Stimulated activated CD8-positive, alpha-beta memory T cell treated with anti-CD3 and anti-CD28 coated beads, Interleukin-4, amount 100 ng/mL, for 1 hour (primary cell): ENCODE data around the gene TMEM145.

Source experiments
- DNase-seq, 2 donors: peaks; one replicate each; pipeline ENCODE4 v3.0.0-alpha.2; 2020; ENCODE audit warnings: low read depth in 2 of 2, low spot score in 1 of 2

The TMEM145 gene

GRCh38 chr19:42288881-42289555 lies 24.1 kb upstream of the TMEM145 start:
- no peak for DNase-seq

- DNase-seq, result no peak
Measured at GRCh38 chr19:42289556-42290041, 23.5 kb upstream of the TMEM145 start.

- DNase-seq, result no peak
Measured at GRCh38 chr19:42290136-42290522, 23.0 kb upstream of the TMEM145 start.

- DNase-seq, result no peak
Measured at GRCh38 chr19:42290523-42291434, 22.3 kb upstream of the TMEM145 start.

GRCh38 chr19:42291435-42291810 lies 21.7 kb upstream of the TMEM145 start:
- no peak for DNase-seq

- no peak for DNase-seq
Measured at GRCh38 chr19:42292042-42292960, 20.8 kb upstream of the TMEM145 start.

- DNase-seq, result no peak
Measured at GRCh38 chr19:42292963-42293362, 20.1 kb upstream of the TMEM145 start.

GRCh38 chr19:42293540-42293939 lies 19.6 kb upstream of the TMEM145 start:
- DNase-seq, result no peak

- DNase-seq, result no peak
Measured at GRCh38 chr19:42293948-42294347, 19.2 kb upstream of the TMEM145 start.

GRCh38 chr19:42294471-42295137 lies 18.5 kb upstream of the TMEM145 start:
- no peak for DNase-seq

- no peak for DNase-seq
Measured at GRCh38 chr19:42295342-42295741, 17.8 kb upstream of the TMEM145 start.

- peak; percentile 84 for DNase-seq
Measured at GRCh38 chr19:42295831-42296525, 17.1 kb upstream of the TMEM145 start.

GRCh38 chr19:42297039-42297438 lies 16.1 kb upstream of the TMEM145 start:
- no peak for DNase-seq

GRCh38 chr19:42301646-42302203 lies 11.4 kb upstream of the TMEM145 start, which contains the start of gene PRR19:
Gene PRR19 (plus strand): TSS chr19:42302132. CDS start chr19:42309585, 7,453 bp downstream.
- DNase-seq, result no peak

- no peak for DNase-seq
Measured at GRCh38 chr19:42303101-42303464, 10.0 kb upstream of the TMEM145 start.

- no peak for DNase-seq
Measured at GRCh38 chr19:42303876-42304275, 9.2 kb upstream of the TMEM145 start.

GRCh38 chr19:42306646-42307045 lies 6.5 kb upstream of the TMEM145 start:
- no peak for DNase-seq

GRCh38 chr19:42309686-42310085 lies 3.4 kb upstream of the TMEM145 start:
- DNase-seq, result no peak

GRCh38 chr19:42311657-42312056 lies 1.5 kb upstream of the TMEM145 start:
- DNase-seq, result no peak

- no peak for DNase-seq
Measured at GRCh38 chr19:42312370-42312769, 739 bp upstream of the TMEM145 start.
